GM11168 (cell line): Measurements from ENCODE around the gene THBS1.

Experiments used
- in situ Hi-C: fragments of 300-500 bp; cut with MboI; formaldehyde crosslinking; loops from one replicate; pipeline ENCODE4 v1.12.0; 2022; ENCODE audit warnings: low sequenced_read_pairs; ENCODE audit not compliant: unreplicated experiment

THBS1 gene

DNA sequence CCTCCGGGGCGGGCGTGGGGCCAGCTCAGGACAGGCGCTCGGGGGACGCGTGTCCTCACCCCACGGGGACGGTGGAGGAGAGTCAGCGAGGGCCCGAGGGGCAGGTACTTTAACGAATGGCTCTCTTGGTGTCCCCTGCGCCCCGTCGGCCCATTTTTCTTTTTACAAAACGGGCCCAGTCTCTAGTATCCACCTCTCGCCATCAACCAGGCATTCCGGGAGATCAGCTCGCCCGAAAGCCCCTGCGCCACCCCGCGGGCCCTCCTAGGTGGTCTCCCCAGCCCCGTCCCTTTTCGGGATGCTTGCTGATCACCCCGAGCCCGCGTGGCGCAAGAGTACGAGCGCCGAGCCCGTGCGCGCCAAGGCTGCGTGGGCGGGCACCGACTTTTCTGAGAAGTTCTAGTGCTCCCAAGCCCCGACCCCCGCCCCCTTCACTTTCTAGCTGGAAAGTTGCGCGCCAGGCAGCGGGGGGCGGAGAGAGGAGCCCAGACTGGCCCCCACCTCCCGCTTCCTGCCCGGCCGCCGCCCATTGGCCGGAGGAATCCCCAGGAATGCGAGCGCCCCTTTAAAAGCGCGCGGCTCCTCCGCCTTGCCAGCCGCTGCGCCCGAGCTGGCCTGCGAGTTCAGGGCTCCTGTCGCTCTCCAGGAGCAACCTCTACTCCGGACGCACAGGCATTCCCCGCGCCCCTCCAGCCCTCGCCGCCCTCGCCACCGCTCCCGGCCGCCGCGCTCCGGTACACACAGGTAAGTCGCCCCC lies at the start of gene THBS1:
TSS of gene THBS1 (plus strand) at position 595 of the 757 bp plus-strand sequence. CDS start 779 bp downstream, outside the sequence.
- in situ Hi-C loops = loop anchor here (25.0 kb wide), 2 partner anchors 268 to 868 kb away; no protein-coding TSS in a partner anchor

DNA sequence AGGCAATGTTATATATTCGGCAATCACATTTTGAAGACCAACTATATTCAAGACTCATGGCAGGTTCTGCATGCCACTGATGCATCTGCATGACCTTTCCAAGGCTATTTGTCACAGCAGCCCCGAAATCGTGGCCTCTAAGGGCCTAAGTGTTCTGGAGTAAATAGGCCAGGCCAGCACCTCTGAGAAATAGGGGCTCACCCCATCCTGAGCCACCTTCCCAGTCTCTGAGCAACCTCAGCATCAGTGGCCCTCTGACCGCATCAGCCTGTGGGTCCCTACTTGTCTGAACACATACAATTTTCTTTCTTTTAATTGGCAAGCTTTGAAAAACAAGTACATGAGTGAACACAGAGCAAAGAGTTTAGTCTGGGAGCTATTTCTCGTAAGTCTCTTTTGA lies 45.9 kb upstream of the THBS1 start:
- in situ Hi-C loops = no loop called here

DNA sequence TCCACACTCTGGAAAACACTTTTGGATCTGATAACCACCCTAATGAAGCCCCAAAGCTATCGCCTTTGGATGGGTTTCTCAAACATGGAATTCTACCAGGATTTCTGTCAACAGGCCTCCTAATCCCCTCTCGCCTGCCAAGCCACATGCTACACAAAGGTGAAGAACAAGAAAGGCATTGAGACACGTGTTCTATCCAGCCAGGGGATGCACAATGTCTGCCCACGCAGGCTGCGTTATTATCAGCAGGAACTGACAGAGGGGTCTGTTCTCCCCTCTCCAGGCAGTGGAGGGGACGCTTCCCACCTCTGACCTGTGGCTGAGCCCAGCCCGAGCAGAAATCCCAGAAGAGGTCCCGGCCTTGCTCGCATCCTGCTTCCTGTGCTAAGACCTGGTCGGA lies 45.4 kb upstream of the THBS1 start:
- in situ Hi-C loops = no loop called here

DNA sequence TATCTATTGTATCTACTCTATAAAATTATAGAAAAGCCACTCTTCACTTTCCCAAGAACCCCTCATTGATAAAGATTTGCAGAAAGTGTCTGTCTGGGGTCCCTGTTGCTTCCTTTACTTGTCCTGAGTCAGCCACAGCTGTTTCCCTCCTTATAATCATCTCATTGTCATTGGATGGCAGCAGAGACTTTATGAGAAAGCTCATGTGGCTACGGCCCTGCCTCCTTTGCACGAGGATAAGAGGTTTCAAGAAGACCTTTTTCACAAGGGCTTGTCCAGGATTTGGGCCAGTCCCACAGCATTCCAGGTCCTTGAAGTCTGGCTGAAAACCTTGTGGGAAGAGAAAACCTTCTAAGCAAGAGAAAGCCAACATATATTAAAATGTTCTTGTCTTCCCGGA lies 41.9 kb upstream of the THBS1 start:
- in situ Hi-C loops = no loop called here

DNA sequence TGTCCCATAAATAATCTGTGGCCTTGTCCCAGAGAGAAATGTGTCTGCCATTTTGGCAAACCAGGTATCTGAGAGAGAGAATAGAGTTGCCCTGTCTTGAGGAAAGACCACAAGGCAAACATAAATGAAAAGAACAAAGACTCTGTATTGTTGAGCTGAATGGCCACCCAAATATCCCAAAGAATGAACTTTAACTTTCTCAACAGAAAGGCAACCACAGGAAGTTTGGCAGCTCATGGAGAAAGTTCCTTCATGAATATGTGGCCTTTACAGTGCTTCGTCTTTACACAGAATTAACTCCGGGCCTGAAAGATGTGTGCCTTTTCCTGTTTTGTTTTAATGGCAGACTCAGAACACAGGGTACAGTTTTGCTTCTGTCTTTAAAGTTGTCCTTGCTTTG lies 41.4 kb upstream of the THBS1 start:
- in situ Hi-C loops = no loop called here

DNA sequence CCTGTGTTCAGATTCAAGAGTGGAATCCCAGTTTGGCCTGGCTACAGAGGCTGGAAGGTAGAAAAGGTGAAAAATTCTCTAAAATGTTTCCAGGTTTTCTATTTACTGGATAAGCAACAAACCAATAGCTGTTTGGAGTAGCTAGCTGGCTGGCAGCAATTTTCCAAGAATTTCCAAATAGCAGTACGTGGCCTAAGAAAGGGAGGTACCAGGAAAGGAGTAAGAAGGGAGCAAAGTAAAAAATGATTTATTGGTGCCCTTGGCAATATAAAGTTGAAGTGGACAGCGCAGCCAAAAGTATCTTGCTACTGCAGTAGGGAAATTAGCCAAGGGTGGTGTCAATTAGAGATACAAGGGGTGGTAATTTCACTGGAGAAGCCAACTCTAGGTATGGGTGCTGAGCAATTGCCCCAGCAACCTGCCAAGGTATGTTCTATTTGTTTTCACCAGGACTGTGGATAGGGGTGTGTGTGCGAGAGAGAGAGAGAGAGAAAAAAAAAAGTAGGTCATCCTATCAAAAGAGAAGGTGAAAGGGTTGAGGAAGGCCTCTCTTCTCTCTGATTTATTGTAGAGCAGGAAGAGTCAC lies 40.8 kb upstream of the THBS1 start:
- in situ Hi-C loops = no loop called here

DNA sequence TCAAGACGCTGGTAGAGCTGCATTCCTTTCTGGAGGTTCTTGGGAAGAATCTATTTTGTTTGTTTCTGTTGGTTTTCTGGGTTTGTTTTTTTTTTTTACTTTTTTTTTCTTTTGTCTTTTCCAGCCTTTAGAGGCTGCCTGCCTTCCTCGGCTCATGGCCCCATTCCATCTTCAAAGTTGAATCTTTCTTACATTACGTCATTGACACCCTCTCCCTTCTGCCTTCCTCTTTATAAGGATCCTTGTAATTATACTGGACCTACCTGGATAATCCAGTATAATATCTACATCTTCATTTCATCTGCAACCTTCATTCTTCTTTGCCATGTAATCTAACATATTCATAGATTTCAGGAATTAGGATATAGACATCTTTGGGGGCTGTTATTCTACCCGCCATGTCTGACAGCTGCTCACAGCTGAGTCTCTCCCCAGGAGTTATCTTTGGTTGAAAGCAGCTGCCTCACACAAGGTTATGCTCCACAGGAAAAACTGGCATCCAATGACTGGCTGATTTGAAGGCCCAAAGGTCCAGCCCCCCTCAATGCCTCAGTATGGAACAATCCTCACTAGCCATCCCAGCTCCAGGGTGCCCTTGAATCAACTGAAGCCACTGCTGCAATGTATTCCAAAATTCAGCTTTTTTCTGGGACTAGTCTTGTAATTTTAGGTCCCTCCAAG lies 38.4 kb upstream of the THBS1 start:
- in situ Hi-C loops = no loop called here

DNA sequence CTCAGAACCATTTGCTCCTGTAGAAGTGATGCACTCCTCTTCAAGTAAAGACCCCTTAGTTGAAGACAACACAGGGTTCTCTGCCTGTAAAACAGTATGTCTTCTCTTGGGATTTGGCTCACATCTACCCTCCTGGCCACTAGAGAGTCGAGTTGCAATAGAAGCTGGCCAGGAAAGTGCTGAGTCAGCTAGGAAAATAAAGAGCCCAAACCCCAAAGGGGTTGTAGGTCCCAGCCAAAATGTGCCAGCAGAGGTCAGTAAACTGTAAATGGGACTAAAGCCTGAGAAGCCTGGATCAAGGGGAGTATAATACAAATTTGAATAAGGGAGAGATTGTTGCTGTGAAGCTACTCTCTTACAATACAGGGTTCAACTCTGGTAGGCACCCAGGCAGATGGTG lies 37.2 kb upstream of the THBS1 start:
- in situ Hi-C loops = no loop called here

DNA sequence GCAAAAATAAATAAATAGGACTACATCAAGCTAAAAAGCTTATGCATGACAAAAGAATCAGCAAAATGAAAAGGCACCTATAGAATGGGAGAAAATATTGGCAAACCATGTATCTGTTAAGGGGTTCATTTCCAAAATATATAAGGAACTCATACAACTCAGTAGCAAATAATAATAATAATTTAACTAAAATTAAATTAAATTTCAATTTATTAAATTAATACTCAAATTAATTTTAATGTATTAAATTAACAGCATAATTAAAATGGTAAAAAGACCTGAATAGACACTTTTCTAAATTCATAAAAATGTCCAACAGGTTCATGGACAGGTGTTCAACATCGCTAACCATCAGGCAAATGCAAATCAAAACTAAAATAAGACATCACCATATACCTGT lies 34.0 kb upstream of the THBS1 start:
- in situ Hi-C loops = no loop called here

DNA sequence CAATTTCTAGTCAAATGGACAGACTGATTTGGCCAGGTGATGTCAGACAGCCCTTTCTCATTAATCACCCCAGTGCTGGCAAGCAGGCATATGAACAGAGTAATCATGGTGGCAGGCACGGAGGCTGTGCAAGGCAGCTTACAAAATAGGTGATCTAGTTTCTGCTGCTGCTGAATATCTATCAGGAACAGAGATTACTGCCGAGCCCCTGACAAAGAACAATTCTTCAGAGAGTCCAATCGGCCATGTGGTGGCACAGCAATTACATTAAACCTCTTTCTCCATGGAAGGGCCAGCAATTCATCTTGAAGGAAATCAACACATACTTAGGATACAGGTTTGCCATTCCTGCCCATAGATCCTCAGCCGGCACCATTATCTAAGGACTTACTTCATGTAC lies 32.3 kb upstream of the THBS1 start:
- in situ Hi-C loops = no loop called here

DNA sequence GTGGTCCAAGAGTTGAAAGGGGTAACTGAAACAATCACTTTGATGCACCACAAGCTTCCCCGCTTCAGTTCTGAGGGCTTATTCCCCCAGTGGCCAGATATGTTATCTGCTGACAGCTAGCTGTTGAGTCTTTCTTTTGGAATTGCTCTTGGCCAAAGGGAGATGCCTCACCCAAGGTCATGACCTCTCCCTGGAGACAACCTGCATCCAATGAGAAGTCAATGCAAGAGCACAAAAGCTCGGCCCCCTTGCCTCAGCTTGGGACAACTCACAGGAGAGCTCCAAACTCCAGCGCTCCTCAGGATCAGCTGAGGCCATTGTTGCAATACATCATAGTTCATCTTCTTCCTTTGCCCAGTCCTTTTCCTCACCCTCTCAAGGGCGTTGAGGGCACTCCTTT lies 31.0 kb upstream of the THBS1 start:
- in situ Hi-C loops = no loop called here

DNA sequence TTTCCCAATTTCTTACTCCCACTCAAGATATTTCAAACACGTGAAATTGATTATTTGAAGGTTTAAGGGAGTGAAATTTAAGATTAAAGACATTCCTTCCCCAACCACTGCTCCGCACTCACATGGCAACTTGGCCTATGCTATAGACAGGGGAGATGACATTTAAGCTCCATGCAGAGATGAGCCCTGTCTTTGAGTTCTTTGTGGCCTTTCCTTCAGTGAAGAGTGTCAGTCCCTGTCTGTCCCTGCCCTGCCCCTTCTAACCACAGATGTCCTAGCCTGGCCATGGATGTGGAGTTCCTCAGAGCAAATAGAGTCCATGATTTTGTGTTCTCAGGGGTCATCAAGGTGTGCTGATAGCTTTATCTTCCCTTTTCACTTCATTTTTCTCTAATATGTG lies 29.4 kb upstream of the THBS1 start:
- in situ Hi-C loops = no loop called here

DNA sequence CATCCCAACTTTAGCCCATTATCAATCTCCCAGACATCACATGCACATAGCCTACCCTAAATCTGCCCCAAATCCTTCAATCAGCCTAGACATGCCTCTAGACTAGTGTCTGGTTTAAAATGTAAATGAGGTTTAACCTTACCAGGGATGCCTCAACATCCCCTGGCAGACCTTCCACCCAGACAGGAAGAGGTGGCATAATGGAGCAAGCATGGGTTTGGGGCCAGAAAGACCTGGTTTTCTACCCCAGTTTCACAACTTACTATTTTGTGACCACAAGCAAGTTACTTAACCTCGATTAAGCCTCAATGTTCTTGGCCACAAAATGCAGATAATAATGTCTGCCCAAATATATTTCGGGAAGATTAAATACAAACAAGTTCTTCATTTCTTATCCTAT lies 28.3 kb upstream of the THBS1 start:
- in situ Hi-C loops = no loop called here

DNA sequence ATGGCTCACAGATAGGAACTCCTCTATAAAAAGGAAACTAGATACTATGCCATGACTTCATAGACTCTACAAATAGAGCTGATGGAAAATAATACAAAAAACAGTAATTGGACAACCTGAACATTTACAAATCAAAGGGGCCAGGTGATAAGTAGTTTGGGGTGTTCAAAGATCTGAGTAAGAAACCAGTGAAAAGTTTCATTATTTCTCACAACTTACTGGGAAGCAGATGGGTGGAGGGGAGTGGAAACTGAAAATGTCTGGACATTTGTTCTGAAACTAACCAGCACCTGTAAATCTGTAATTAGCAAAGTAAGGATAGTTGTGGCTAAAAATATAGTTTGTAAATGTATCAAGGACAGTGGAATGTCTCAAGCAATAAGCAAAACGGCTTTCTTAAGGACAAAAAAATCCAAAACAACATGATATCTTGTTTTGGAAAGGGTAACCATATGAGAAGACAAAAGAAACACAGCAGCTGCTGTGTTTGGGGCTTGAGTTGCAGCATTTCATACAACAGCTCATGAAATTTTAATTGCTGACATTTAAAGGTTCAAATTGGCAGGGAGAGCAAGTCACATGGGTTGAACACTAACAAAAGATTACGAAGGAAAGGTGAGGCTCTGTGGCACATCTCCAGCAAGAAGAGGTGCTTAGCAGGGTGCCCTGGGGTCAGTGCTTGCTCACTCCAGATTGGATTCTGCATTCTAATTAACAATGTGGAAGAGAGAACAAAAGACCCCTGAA lies 26.8 kb upstream of the THBS1 start:
- in situ Hi-C loops = no loop called here

DNA sequence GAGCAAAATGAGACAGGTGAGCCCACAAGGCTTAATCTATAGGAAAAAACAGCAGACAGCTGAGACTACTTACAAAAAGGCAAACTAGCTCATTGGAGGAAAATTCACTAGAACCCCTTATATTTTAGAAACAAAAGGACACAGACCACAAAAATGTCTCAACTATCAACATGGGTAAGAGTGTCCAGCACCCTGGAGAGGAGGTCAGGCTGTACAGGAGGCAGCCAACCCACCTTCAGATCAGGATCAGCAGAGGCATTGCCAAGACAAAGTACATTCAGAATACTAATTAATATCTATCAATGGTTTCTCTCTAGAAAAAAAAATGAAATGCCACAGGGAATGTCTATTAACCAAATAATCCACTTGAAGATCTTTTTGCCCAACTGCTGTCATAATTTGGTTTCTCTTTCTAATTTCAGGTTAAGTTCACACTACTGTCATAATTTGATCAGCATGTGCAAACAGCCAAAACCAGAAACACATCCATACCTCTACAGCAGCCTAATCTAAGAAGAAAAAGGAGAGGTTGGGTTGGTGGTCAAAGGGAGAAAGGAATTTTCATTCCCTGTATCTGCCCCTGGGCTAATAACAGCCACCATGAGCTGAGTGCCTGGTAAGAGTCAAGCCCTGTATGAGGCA lies 26.0 kb upstream of the THBS1 start:
- in situ Hi-C loops = no loop called here

DNA sequence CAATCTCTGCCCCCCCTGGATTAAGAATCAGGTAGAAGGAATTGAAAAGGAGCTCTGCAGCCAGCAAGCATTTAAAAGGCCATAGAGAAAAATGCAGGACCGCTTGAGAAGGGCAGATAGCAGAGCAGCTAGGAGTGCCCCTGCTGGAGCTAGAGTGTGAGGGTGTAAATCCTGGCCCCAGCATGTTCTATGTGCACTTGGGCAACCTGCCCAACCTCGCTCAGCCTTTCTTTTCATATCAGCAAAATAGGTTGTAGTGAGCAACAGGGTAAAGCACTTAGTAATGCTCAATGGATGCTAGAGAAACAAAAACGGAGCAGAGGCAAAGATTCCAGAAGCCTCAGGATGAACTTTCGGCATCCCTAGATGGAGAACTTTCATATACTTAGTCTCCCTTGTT lies 25.0 kb upstream of the THBS1 start:
- in situ Hi-C loops = no loop called here

DNA sequence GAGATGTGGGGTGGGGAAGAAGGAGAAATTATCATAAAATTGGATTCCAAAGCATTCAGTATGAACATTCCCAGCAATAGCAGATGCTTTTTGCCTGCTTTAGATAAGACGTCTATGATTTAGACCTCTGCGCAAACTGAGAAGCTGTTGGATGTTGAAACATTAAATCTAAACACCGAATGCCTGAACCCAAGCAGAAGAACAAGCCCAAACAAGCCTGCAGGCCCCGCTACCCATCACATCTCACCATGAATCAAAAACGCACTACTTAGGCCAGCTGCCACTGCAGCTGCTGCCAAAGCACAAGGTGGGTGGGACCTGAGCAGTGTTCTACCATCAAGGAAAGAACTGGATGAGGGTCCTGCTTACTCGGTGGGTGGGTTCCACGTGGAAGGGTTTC lies 24.4 kb upstream of the THBS1 start:
- in situ Hi-C loops = no loop called here

DNA sequence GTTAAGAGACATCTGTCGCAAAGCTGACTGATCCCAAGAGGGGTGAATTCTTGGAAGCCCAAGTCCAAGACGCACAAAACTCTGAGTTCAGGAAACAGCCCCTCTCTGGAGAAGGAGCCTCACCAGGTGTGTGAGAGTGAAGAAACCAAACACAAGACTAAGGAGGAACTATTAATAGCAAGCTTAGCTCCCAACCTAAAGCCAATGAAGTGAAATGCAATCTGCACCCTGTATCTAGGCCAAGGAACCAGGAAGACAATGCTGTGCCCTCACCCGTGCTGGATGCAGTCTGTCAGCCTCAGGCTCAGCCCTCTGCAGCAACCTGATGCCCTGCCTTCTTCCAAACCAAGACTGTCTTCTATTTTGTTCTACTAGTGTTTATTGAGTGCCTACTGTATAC lies 22.5 kb upstream of the THBS1 start:
- in situ Hi-C loops = no loop called here

DNA sequence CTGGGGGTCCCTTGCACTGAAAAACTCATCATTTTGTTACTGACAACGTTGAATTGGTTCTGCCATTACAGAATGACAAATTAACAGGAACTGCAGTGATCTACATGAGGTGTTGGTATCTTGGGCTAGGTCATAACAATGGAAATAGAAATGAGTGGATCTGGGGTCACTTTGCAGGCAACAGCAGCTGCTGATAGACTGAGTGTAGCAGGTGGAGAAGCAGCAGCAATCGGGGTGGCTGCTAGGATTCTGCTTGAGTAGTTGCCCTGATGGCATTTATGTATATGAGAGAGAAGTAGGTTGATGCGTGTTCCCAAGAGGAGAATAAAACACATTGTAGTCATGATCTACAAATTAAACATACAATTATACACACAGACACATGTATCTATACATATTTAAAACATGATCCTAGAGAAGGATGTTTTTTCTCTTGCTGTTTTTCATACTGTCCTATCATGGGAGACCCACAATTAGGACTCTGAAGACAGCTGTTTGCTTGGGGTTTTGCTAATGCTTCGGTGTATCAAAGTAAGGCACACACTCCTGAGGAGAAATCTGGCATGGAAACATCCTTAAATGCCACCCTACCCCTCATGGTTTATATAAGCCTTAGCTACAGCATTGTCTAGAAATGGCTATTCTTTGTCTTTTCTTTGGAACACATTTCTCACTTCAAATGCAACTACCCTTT lies 15.8 kb upstream of the THBS1 start:
- in situ Hi-C loops = no loop called here

DNA sequence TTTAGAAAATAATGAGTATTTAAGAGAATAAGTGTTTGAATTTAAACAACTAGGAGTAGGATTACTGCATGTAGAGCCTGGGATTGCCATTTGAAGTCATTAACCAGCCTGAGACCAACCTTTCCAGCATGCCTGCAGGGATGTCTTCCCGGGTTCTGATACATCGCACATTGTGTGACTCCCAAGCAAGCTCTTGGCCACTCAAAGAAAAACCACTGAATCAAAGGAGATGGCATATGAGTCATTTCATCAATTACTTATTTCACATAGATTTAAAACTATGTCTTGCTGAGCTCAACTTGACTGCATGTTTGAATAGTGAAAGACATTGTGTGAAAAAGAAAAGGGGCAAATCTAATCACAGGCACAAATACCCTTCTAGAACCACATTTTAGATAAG lies 15.0 kb upstream of the THBS1 start:
- in situ Hi-C loops = no loop called here
